ENCODE measurements around the gene APAF1. TPM values are rescaled to one million over a fixed set of nuclear protein-coding genes. Genes with fewer than 3 reads are reported as not detected.

Gene APAF1
- total RNA-seq, 2 experiments from 2014 or later, result 14.7 to 28.6 TPM

DNA sequence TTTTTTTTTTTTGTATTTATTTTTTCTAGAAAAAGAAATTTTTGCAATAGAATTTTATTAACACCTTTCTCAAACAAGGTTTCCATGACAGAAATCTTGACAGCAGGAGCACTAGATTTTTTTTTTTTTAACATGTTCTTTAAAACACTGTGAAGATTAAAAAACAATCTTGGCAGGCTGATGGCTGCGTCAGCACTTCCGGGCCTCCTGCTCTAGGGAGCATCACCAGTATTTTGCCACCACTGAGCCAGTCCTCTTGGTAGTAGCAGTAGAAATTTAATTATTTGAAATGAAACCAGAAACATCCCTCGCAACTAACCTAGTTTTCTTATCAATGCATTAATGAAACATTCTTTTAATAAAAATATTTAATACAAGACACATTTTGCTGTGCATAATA lies 99.6 kb downstream of the APAF1 start:
- no peaks in the 10 kb centered on the region for H3K4me1 ChIP-seq (ENCODE audit: insufficient read depth, low read length, poor library complexity, severe bottlenecking)
- H3K36me3 ChIP-seq (ENCODE audit: insufficient read depth, low read length), result no peaks in the 10 kb centered on the region
- no peak overlapping the region for H2AFZ ChIP-seq (ENCODE audit: low read length)
- no peak overlapping the region for H3K4me3 ChIP-seq (ENCODE audit: low read depth, low read length, poor library complexity, severe bottlenecking)
- no TSS peak for BruUV-seq (replicated peaks)
- intact Hi-C loops (cut with micrococcal nuclease; ENCODE audit: unreplicated experiment), result no loop called here
- H3K79me2 ChIP-seq (ENCODE audit: insufficient read depth, low read depth, low read length), result no peaks in the 10 kb centered on the region
- CTCF ChIA-PET (ENCODE audit: unreplicated experiment), result no interaction called here
- H4K20me1 ChIP-seq (ENCODE audit: insufficient read depth, low read length), result no peaks in the 10 kb centered on the region
- H3K27ac ChIP-seq (ENCODE audit: low read depth, low read length, poor library complexity, severe bottlenecking), result no peak overlapping the region
- no peaks in the 10 kb centered on the region for H3K9me2 ChIP-seq (ENCODE audit: insufficient read depth, low read length)
- no peak for DNase-seq (ENCODE audit: low spot score)
- TF ChIP-seq, protein P1, sequence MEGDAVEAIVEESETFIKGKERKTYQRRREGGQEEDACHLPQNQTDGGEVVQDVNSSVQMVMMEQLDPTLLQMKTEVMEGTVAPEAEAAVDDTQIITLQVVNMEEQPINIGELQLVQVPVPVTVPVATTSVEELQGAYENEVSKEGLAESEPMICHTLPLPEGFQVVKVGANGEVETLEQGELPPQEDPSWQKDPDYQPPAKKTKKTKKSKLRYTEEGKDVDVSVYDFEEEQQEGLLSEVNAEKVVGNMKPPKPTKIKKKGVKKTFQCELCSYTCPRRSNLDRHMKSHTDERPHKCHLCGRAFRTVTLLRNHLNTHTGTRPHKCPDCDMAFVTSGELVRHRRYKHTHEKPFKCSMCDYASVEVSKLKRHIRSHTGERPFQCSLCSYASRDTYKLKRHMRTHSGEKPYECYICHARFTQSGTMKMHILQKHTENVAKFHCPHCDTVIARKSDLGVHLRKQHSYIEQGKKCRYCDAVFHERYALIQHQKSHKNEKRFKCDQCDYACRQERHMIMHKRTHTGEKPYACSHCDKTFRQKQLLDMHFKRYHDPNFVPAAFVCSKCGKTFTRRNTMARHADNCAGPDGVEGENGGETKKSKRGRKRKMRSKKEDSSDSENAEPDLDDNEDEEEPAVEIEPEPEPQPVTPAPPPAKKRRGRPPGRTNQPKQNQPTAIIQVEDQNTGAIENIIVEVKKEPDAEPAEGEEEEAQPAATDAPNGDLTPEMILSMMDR (conservative IDR thresholded peaks at IDR 0.05; ENCODE audit: low read length), result no peak
- no peak for TF ChIP-seq EZH2phosphoT487 (IDR thresholded peaks at IDR 0.05; ENCODE audit: borderline replicate concordance, low read depth, low read length)
- POLR2A ChIA-PET, result no interaction called here
- H3K9me3 ChIP-seq (ENCODE audit: low read length), result no peaks in the 10 kb centered on the region
- no peak overlapping the region for H3K4me2 ChIP-seq (ENCODE audit: low read length)

DNA sequence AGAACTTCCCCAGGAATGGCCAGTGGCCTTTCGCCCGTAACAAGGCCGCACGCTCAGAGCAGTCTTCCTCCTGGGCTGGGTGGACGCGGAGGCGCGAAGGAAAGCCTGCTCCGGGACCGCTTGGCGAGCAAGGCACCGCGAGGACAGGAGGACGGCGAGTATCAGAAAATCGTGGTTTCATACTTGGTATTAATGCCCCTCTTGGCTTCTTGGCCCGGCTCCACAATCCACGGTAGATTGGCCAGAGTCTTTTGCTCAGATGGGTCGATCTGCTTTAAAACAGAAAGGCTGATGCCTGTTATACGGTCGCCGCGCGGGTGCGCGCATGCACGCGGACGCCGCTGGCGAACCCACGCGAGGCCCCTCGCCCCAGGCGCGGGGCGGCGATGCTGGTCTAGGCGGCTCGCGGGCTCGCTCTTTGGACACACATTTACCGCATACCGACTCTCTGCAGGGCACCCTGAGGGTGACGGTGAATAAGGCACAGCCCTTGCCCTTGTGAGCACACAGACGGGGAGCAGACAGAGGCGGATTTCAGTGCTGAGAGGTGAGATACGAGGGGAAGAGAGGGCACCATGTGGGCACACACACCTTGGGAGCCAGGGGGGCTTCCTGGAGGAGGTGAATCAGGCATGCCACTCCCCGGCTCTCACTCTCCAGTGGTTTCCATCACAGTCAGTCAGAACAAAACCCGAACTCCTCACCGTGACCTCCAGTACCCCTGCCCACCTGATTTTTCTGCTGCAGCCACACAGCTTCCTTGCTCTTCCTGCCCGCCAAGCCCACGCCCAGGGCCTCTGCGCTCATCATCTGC lies 100.7 kb downstream of the APAF1 start:
- no peak for TF ChIP-seq EZH2phosphoT487 (IDR thresholded peaks at IDR 0.05; ENCODE audit: borderline replicate concordance, low read depth, low read length)
- TF ChIP-seq, protein P1 (conservative IDR thresholded peaks at IDR 0.05; ENCODE audit: low read length), result no peak
- H3K79me2 ChIP-seq (ENCODE audit: insufficient read depth, low read depth, low read length), result no peaks in the 10 kb centered on the region
- intact Hi-C loops (cut with micrococcal nuclease; ENCODE audit: unreplicated experiment), result no loop called here
- BruUV-seq (replicated peaks), result no TSS peak
- no peak overlapping the region for H3K4me3 ChIP-seq (ENCODE audit: low read depth, low read length, poor library complexity, severe bottlenecking)
- no peak for DNase-seq (ENCODE audit: low spot score)
- H3K9me3 ChIP-seq (ENCODE audit: low read length), result no peaks in the 10 kb centered on the region
- no peaks in the 10 kb centered on the region for H3K4me1 ChIP-seq (ENCODE audit: insufficient read depth, low read length, poor library complexity, severe bottlenecking)
- H3K36me3 ChIP-seq (ENCODE audit: insufficient read depth, low read length), result no peaks in the 10 kb centered on the region
- no peaks in the 10 kb centered on the region for H4K20me1 ChIP-seq (ENCODE audit: insufficient read depth, low read length)
- no peak overlapping the region for H3K27ac ChIP-seq (ENCODE audit: low read depth, low read length, poor library complexity, severe bottlenecking)
- POLR2A ChIA-PET, result no interaction called here
- H3K4me2 ChIP-seq (ENCODE audit: low read length), result no peak overlapping the region
- no peaks in the 10 kb centered on the region for H3K9me2 ChIP-seq (ENCODE audit: insufficient read depth, low read length)
- no peak overlapping the region for H2AFZ ChIP-seq (ENCODE audit: low read length)
- CTCF ChIA-PET (ENCODE audit: unreplicated experiment), result no interaction called here

- H3K4me2 ChIP-seq (ENCODE audit: low read length), result no peak overlapping the region
- H3K27ac ChIP-seq (ENCODE audit: low read depth, low read length, poor library complexity, severe bottlenecking), result no peak overlapping the region
- TF ChIP-seq, protein P1 (conservative IDR thresholded peaks at IDR 0.05; ENCODE audit: low read length), result no peak
- TF ChIP-seq EZH2phosphoT487 (IDR thresholded peaks at IDR 0.05; ENCODE audit: borderline replicate concordance, low read depth, low read length), result no peak
- ChIA-PET POLR2A (interaction anchor here (1.0 kb wide), 1 partner anchor 27 kb away, joined by 3 read pairs; no protein-coding TSS in a partner anchor), CTCF (ENCODE audit: unreplicated experiment) (no interaction called here)
- no peaks in the 10 kb centered on the region for H3K4me1 ChIP-seq (ENCODE audit: insufficient read depth, low read length, poor library complexity, severe bottlenecking)
- H3K79me2 ChIP-seq (ENCODE audit: insufficient read depth, low read depth, low read length), result no peaks in the 10 kb centered on the region
- H3K4me3 ChIP-seq (ENCODE audit: low read depth, low read length, poor library complexity, severe bottlenecking), result no peak overlapping the region
- no peaks in the 10 kb centered on the region for H3K36me3 ChIP-seq (ENCODE audit: insufficient read depth, low read length)
- H3K9me3 ChIP-seq (ENCODE audit: low read length), result no peaks in the 10 kb centered on the region
- H4K20me1 ChIP-seq (ENCODE audit: insufficient read depth, low read length), result no peaks in the 10 kb centered on the region
- no peak overlapping the region for H2AFZ ChIP-seq (ENCODE audit: low read length)
- H3K9me2 ChIP-seq (ENCODE audit: insufficient read depth, low read length), result no peaks in the 10 kb centered on the region
- intact Hi-C loops (cut with micrococcal nuclease; ENCODE audit: unreplicated experiment), result no loop called here
- DNase-seq (ENCODE audit: low spot score), result no peak
- BruUV-seq (replicated peaks), result no TSS peak
Measured at GRCh38 chr12:98748463-98748862, 103.4 kb downstream of the APAF1 start.

Measured in OCI-LY7 (cell line).